Activated T-helper 17 cell treated with anti-CD3 and anti-CD28 coated beads, Interleukin-2, amount 50 U/mL, for 72 hours (primary cell): ENCODE results near the gene KIAA0319L. TPM values are rescaled to one million over a fixed set of nuclear protein-coding genes. Genes with fewer than 3 reads are reported as not detected.

Experiments used
- ATAC-seq: fragments of 150-1000 bp; cut with Tn5 transposase; replicated peaks from 2 replicates; pipeline ENCODE4 v1.10.0; 2021; ENCODE audit warnings: mild to moderate bottlenecking, moderate library complexity
- H3K27ac Mint-ChIP-seq: one replicate; pipeline ENCODE4 v1.8.0; 2022; ENCODE audit warnings: mixed read lengths
- H3K27me3 Mint-ChIP-seq: one replicate; pipeline ENCODE4 v1.8.0; 2022; ENCODE audit warnings: mixed read lengths
- H3K36me3 Mint-ChIP-seq: one replicate; pipeline ENCODE4 v1.8.0; 2022; ENCODE audit warnings: low read depth, mild to moderate bottlenecking, mixed read lengths
- H3K4me1 Mint-ChIP-seq: one replicate; pipeline ENCODE4 v1.8.0; 2022; ENCODE audit warnings: mixed read lengths
- H3K4me3 Mint-ChIP-seq: one replicate; pipeline ENCODE4 v1.8.0; 2022; ENCODE audit warnings: mild to moderate bottlenecking, mixed read lengths
- H3K9me3 Mint-ChIP-seq: one replicate; pipeline ENCODE4 v1.8.0; 2022; ENCODE audit warnings: mixed read lengths
- total RNA-seq, 2 donors: library from RNA; stranded (reverse); gene quantifications; one replicate each; pipeline ENCODE4 v1.2.3, GENCODE V29; 2022

KIAA0319L gene
- total RNA-seq, 2 donors from 2014 or later: 45.8 to 98.2 TPM

DNA sequence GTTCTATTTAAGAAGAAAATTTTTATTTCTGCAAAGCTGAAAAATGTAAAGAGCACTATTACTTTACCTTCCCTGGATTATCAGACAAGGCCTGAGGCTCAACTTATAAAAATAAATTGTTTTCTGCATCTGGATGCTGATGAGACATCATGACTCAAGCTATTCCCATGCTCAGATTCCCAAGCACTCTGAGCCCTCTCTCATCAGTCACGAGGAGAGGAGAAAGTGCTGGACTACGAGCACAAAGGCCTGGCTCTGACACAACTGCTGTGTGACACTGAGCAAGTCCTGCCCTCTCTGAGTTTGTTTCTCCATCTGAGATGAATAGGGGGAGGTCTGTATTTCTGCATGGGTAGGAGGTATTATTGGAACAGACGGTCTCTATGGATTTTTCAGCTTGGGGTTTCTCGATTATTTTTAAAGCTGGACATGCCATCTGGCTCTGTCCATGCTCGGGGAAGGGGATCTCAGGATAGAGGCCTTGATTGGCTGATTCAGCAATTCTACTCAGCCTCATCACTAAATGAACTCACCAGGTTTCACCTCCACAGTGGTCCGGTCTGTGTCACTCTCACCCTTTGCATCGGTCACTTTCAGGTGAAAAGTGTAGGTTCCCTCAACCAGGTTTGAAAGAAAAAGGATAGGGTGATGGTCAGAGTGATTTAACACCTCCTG is 107.7 kb downstream of the KIAA0319L start:
- no peak overlapping the region for H3K4me3 Mint-ChIP-seq
- peaks cover 41% of the 10 kb centered on the region for H3K36me3 Mint-ChIP-seq
- no peak for ATAC-seq
- H3K27me3 Mint-ChIP-seq: no peaks in the 10 kb centered on the region
- H3K27ac Mint-ChIP-seq: no peak overlapping the region
- no peaks in the 10 kb centered on the region for H3K9me3 Mint-ChIP-seq
- peaks cover 27% of the 10 kb centered on the region for H3K4me1 Mint-ChIP-seq

- H3K27ac Mint-ChIP-seq: no peak overlapping the region
- no peak for ATAC-seq
- no peaks in the 10 kb centered on the region for H3K27me3 Mint-ChIP-seq
- peaks cover 30% of the 10 kb centered on the region for H3K36me3 Mint-ChIP-seq
- no peak overlapping the region for H3K4me3 Mint-ChIP-seq
- peaks cover 16% of the 10 kb centered on the region for H3K4me1 Mint-ChIP-seq
- no peaks in the 10 kb centered on the region for H3K9me3 Mint-ChIP-seq
Observed at GRCh38 chr1:35448344-35448801, 108.8 kb downstream of the KIAA0319L start.

DNA sequence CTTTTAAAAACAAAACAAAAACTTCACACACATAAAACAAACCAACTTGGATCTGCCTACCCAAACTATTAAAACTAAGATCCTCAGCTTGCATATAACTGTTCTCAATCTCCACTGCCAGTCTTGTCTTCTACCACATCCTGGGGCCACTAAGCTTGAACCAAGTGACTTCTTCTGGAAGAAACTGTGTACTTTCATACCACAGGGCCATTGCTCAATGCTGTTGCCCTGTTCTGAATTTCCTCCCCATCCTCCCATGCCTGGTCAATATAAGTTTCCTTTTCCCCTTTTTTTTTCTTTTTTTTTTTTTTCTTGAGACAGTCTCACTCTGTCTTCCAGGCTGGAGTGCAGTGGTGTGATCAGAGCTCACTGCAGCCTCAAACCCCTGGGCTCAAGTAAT is 109.9 kb downstream of the KIAA0319L start:
- Mint-ChIP-seq H3K36me3 (peaks cover 19% of the 10 kb centered on the region), H3K27ac (no peak overlapping the region), H3K4me1 (peaks cover 11% of the 10 kb centered on the region), H3K27me3 (no peaks in the 10 kb centered on the region), H3K9me3 (no peaks in the 10 kb centered on the region), H3K4me3 (no peak overlapping the region)
- no peak for ATAC-seq

GRCh38 chr1:35444519-35444774 is 112.8 kb downstream of the KIAA0319L start:
- peaks cover 4% of the 10 kb centered on the region for H3K4me1 Mint-ChIP-seq
- peaks cover 18% of the 10 kb centered on the region for H3K36me3 Mint-ChIP-seq
- ATAC-seq: no peak
- H3K9me3 Mint-ChIP-seq: no peaks in the 10 kb centered on the region
- no peaks in the 10 kb centered on the region for H3K27me3 Mint-ChIP-seq
- no peak overlapping the region for H3K27ac Mint-ChIP-seq
- H3K4me3 Mint-ChIP-seq: no peak overlapping the region

DNA sequence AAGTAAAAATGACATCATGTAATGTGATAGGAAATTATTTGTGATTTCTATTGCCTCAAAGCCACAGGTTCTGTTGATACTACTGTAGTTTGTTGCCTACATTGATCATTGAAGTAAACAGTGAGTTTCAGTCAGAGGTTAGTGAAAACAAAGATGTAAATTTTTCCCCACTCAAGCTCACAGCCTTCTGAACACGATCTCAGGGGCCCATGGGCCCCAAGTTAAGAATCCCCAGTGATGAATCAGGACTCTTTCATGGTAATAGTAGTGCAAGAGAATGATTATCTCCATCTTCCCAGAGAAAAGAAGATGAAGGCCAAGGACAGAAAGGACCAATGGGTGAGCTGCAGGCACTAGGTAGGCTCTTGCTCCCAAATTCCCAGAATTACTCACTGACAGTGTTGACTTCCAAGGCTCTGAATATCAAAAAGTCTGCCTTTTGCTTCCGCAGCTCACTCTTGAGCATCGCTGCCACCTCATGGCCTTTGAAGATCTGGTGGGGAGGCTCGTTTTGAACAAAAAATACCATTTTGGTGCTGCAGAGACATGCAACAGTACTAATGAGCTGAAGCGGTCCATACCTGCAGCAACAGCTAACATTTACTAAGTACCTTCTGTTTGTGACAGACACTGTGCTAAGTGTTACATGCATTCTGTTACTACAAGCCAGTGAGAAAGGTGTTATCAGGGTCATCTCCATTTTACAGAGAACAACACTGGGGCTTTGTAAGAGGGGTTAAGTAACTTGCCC is 113.3 kb downstream of the KIAA0319L start:
- H3K27ac Mint-ChIP-seq: no peak overlapping the region
- peaks cover 23% of the 10 kb centered on the region for H3K36me3 Mint-ChIP-seq
- peak; percentile 55 for ATAC-seq
- no peaks in the 10 kb centered on the region for H3K27me3 Mint-ChIP-seq
- H3K9me3 Mint-ChIP-seq: no peaks in the 10 kb centered on the region
- peaks cover 4% of the 10 kb centered on the region for H3K4me1 Mint-ChIP-seq
- no peak overlapping the region for H3K4me3 Mint-ChIP-seq

- peaks cover 4% of the 10 kb centered on the region for H3K4me1 Mint-ChIP-seq
- peak overlapping the region; percentile 66 for H3K27ac Mint-ChIP-seq
- ATAC-seq: peak; percentile 72
- H3K9me3 Mint-ChIP-seq: no peaks in the 10 kb centered on the region
- H3K4me3 Mint-ChIP-seq: peak overlapping the region; percentile 7
- no peaks in the 10 kb centered on the region for H3K27me3 Mint-ChIP-seq
- H3K36me3 Mint-ChIP-seq: peaks cover 34% of the 10 kb centered on the region
Observed at GRCh38 chr1:35442734-35443133, 114.5 kb downstream of the KIAA0319L start.

- Mint-ChIP-seq H3K9me3 (no peaks in the 10 kb centered on the region), H3K27ac (peak overlapping the region; percentile 66), H3K36me3 (peaks cover 41% of the 10 kb centered on the region), H3K4me1 (peaks cover 4% of the 10 kb centered on the region), H3K4me3 (no peak overlapping the region), H3K27me3 (no peaks in the 10 kb centered on the region)
- ATAC-seq: no peak
Observed at GRCh38 chr1:35441926-35442579, 115.2 kb downstream of the KIAA0319L start.

GRCh38 chr1:35439626-35440025 is 117.6 kb downstream of the KIAA0319L start:
- peaks cover 4% of the 10 kb centered on the region for H3K4me1 Mint-ChIP-seq
- peak overlapping the region; percentile 48 for H3K27ac Mint-ChIP-seq
- no peak for ATAC-seq
- no peaks in the 10 kb centered on the region for H3K27me3 Mint-ChIP-seq
- H3K4me3 Mint-ChIP-seq: no peak overlapping the region
- H3K9me3 Mint-ChIP-seq: no peaks in the 10 kb centered on the region
- H3K36me3 Mint-ChIP-seq: peaks cover 65% of the 10 kb centered on the region

GRCh38 chr1:35437200-35437599 is 120.0 kb downstream of the KIAA0319L start:
- Mint-ChIP-seq H3K27me3 (no peaks in the 10 kb centered on the region), H3K27ac (peak overlapping the region; percentile 48), H3K4me1 (peaks cover 9% of the 10 kb centered on the region), H3K36me3 (peaks cover 88% of the 10 kb centered on the region), H3K9me3 (peaks cover 4% of the 10 kb centered on the region), H3K4me3 (no peak overlapping the region)
- ATAC-seq: no peak

GRCh38 chr1:35436078-35436477 is 121.1 kb downstream of the KIAA0319L start:
- Mint-ChIP-seq H3K4me3 (no peak overlapping the region), H3K36me3 (peaks cover 93% of the 10 kb centered on the region), H3K9me3 (peaks cover 4% of the 10 kb centered on the region), H3K27ac (peak overlapping the region; percentile 48), H3K27me3 (no peaks in the 10 kb centered on the region), H3K4me1 (peaks cover 15% of the 10 kb centered on the region)
- no peak for ATAC-seq

DNA sequence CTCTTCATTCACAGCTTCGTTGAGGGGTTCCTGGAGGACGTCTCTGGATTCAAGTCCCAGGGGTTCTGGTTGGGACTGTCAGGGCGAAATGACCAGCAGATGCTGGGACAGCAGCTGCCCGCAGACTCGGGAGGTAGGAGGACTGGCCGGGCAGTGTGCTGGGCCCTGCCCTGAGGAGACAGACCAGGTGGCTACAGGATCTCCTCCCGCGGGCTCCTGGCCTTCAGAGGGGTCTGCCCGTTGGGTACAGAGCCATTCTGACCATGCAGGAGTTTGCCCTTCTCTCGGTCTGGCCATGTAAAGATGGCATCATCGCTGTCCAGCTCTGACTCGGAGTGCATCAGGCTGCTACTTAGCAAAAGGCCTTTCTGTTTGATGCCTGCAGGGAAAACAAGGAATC is 122.5 kb downstream of the KIAA0319L start:
- no peak overlapping the region for H3K4me3 Mint-ChIP-seq
- peaks cover 27% of the 10 kb centered on the region for H3K4me1 Mint-ChIP-seq
- no peak for ATAC-seq
- H3K36me3 Mint-ChIP-seq: peaks cover 85% of the 10 kb centered on the region
- peaks cover 4% of the 10 kb centered on the region for H3K9me3 Mint-ChIP-seq
- H3K27ac Mint-ChIP-seq: peak overlapping the region; percentile 48
- H3K27me3 Mint-ChIP-seq: no peaks in the 10 kb centered on the region

DNA sequence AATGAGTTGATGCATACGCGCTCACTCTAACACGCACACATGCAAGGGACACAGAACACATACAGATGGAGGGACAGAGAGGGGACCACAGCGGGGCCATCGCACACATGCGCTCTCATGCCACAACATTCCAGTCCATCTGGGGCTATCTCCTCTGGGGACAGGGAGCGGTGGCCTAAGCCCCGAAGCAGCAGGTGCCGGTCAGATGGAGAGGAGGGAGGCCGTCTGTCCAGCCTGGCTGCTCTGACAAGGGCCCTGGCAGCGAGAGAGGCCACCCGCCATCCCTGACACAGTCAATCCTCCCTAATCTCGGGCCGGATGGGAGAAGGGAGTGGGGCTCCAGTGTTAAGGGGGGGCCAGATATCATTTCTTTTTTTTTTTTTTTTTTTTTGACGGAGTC is 123.5 kb downstream of the KIAA0319L start:
- Mint-ChIP-seq H3K4me3 (no peak overlapping the region), H3K9me3 (peaks cover 4% of the 10 kb centered on the region), H3K27ac (peak overlapping the region; percentile 95), H3K36me3 (peaks cover 75% of the 10 kb centered on the region), H3K27me3 (no peaks in the 10 kb centered on the region), H3K4me1 (peaks cover 27% of the 10 kb centered on the region)
- ATAC-seq: no peak

DNA sequence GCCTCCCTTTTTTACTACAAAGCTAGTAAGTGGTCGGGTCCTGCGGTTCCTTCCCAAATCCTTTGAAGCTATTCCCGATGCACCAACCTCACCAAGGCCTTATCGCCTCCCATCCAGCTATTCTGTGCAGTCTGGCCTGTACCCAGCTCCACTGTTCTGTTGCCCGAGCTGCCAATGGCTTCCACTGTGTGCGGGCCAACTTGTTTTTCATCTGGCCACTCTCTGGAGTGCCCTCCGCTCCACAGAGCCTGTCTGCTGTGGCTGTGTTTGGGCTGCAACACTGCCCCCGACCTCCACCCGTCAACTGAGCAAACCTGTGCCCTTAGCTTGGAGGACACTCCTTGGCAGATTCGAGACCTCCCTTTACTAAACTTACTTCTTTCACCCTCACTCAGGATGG is 125.0 kb downstream of the KIAA0319L start:
- peaks cover 61% of the 10 kb centered on the region for H3K36me3 Mint-ChIP-seq
- H3K4me1 Mint-ChIP-seq: peaks cover 27% of the 10 kb centered on the region
- no peak for ATAC-seq

GRCh38 chr1:35431173-35431599 is 126.0 kb downstream of the KIAA0319L start:
- Mint-ChIP-seq H3K27me3 (no peaks in the 10 kb centered on the region), H3K4me1 (peaks cover 27% of the 10 kb centered on the region), H3K9me3 (peaks cover 4% of the 10 kb centered on the region), H3K4me3 (peak overlapping the region; percentile 62), H3K36me3 (peaks cover 51% of the 10 kb centered on the region), H3K27ac (peak overlapping the region; percentile 95)
- peak; percentile 86 for ATAC-seq

More for the DNA sequence above, 125.0 kb downstream of the KIAA0319L start:
- H3K27me3 Mint-ChIP-seq: no peaks in the 10 kb centered on the region
- H3K4me3 Mint-ChIP-seq: peak overlapping the region; percentile 51
- peak overlapping the region; percentile 95 for H3K27ac Mint-ChIP-seq
- H3K9me3 Mint-ChIP-seq: peaks cover 4% of the 10 kb centered on the region

GRCh38 chr1:35430762-35431161 is 126.4 kb downstream of the KIAA0319L start:
- peaks cover 4% of the 10 kb centered on the region for H3K9me3 Mint-ChIP-seq
- ATAC-seq: peak; percentile 27
- H3K27ac Mint-ChIP-seq: peak overlapping the region; percentile 95
- peaks cover 47% of the 10 kb centered on the region for H3K36me3 Mint-ChIP-seq
- H3K27me3 Mint-ChIP-seq: no peaks in the 10 kb centered on the region
- H3K4me3 Mint-ChIP-seq: peak overlapping the region; percentile 62
- H3K4me1 Mint-ChIP-seq: peaks cover 27% of the 10 kb centered on the region
